ENCODE data around the gene AGT.

The AGT gene

GRCh38 chr1:230696722-230697437, 17.0 kb downstream of the AGT start:
- H3K4me1 ChIP-seq (ENCODE audit: insufficient read depth, low read length), result no peaks in the 10 kb centered on the region
- H3K9me3 ChIP-seq (ENCODE audit: control insufficient read depth, insufficient read depth, low read length), result no peaks in the 10 kb centered on the region
- H3K36me3 ChIP-seq (ENCODE audit: insufficient read depth, low read length), result no peaks in the 10 kb centered on the region
- no peak overlapping the region for H3K9ac ChIP-seq (ENCODE audit: low read depth, low read length)

GRCh38 chr1:230696218-230696617, 17.7 kb downstream of the AGT start:
- Histone ChIP-seq H3K9ac (ENCODE audit: low read depth, low read length) (no peak overlapping the region), H3K9me3 (ENCODE audit: control insufficient read depth, insufficient read depth, low read length) (no peaks in the 10 kb centered on the region), H3K4me1 (ENCODE audit: insufficient read depth, low read length) (no peaks in the 10 kb centered on the region), H3K36me3 (ENCODE audit: insufficient read depth, low read length) (no peaks in the 10 kb centered on the region)

GRCh38 chr1:230694991-230695390, 18.9 kb downstream of the AGT start:
- H3K4me1 ChIP-seq (ENCODE audit: insufficient read depth, low read length), result no peaks in the 10 kb centered on the region
- peaks cover 4% of the 10 kb centered on the region; the same call in 1 of the 2 replicates for H3K36me3 ChIP-seq (ENCODE audit: insufficient read depth, low read length)
- H3K9ac ChIP-seq (ENCODE audit: low read depth, low read length), result no peak overlapping the region
- no peaks in the 10 kb centered on the region for H3K9me3 ChIP-seq (ENCODE audit: control insufficient read depth, insufficient read depth, low read length)

GRCh38 chr1:230694464-230694863, 19.5 kb downstream of the AGT start:
- Histone ChIP-seq H3K4me1 (ENCODE audit: insufficient read depth, low read length) (no peaks in the 10 kb centered on the region), H3K36me3 (ENCODE audit: insufficient read depth, low read length) (peaks cover 9% of the 10 kb centered on the region; the same call in 1 of the 2 replicates), H3K9me3 (ENCODE audit: control insufficient read depth, insufficient read depth, low read length) (no peaks in the 10 kb centered on the region), H3K9ac (ENCODE audit: low read depth, low read length) (no peak overlapping the region)

- peaks cover 10% of the 10 kb centered on the region; the same call in 1 of the 2 replicates for H3K36me3 ChIP-seq (ENCODE audit: insufficient read depth, low read length)
- H3K4me1 ChIP-seq (ENCODE audit: insufficient read depth, low read length), result no peaks in the 10 kb centered on the region
- H3K9ac ChIP-seq (ENCODE audit: low read depth, low read length), result no peak overlapping the region
- no peaks in the 10 kb centered on the region for H3K9me3 ChIP-seq (ENCODE audit: control insufficient read depth, insufficient read depth, low read length)
Measured at GRCh38 chr1:230693777-230694176, 20.1 kb downstream of the AGT start.

GRCh38 chr1:230693221-230693620, 20.7 kb downstream of the AGT start:
- Histone ChIP-seq H3K36me3 (ENCODE audit: insufficient read depth, low read length) (peaks cover 13% of the 10 kb centered on the region), H3K9me3 (ENCODE audit: control insufficient read depth, insufficient read depth, low read length) (no peaks in the 10 kb centered on the region), H3K9ac (ENCODE audit: low read depth, low read length) (no peak overlapping the region), H3K4me1 (ENCODE audit: insufficient read depth, low read length) (no peaks in the 10 kb centered on the region)

GRCh38 chr1:230691615-230692014, 22.3 kb downstream of the AGT start:
- Histone ChIP-seq H3K9ac (ENCODE audit: low read depth, low read length) (no peak overlapping the region), H3K9me3 (ENCODE audit: control insufficient read depth, insufficient read depth, low read length) (no peaks in the 10 kb centered on the region), H3K36me3 (ENCODE audit: insufficient read depth, low read length) (peaks cover 14% of the 10 kb centered on the region)

GRCh38 chr1:230690101-230690500, 23.8 kb downstream of the AGT start:
- Histone ChIP-seq H3K36me3 (ENCODE audit: insufficient read depth, low read length) (peaks cover 19% of the 10 kb centered on the region), H3K9ac (ENCODE audit: low read depth, low read length) (no peak overlapping the region)

More at GRCh38 chr1:230691615-230692014, 22.3 kb downstream of the AGT start:
- H3K4me1 ChIP-seq (ENCODE audit: insufficient read depth, low read length), result no peaks in the 10 kb centered on the region

GRCh38 chr1:230686747-230687146, 27.2 kb downstream of the AGT start:
- peaks cover 28% of the 10 kb centered on the region for H3K36me3 ChIP-seq (ENCODE audit: insufficient read depth, low read length)
- H3K4me1 ChIP-seq (ENCODE audit: insufficient read depth, low read length), result no peaks in the 10 kb centered on the region
- no peaks in the 10 kb centered on the region for H3K9me3 ChIP-seq (ENCODE audit: control insufficient read depth, insufficient read depth, low read length)
- H3K9ac ChIP-seq (ENCODE audit: low read depth, low read length), result no peak overlapping the region

More at GRCh38 chr1:230690101-230690500, 23.8 kb downstream of the AGT start:
- no peaks in the 10 kb centered on the region for H3K4me1 ChIP-seq (ENCODE audit: insufficient read depth, low read length)
- H3K9me3 ChIP-seq (ENCODE audit: control insufficient read depth, insufficient read depth, low read length), result no peaks in the 10 kb centered on the region

GRCh38 chr1:230684998-230685397, 28.9 kb downstream of the AGT start:
- Histone ChIP-seq H3K36me3 (ENCODE audit: insufficient read depth, low read length) (peaks cover 24% of the 10 kb centered on the region), H3K9ac (ENCODE audit: low read depth, low read length) (no peak overlapping the region), H3K4me1 (ENCODE audit: insufficient read depth, low read length) (no peaks in the 10 kb centered on the region), H3K9me3 (ENCODE audit: control insufficient read depth, insufficient read depth, low read length) (no peaks in the 10 kb centered on the region)

- Histone ChIP-seq H3K36me3 (ENCODE audit: insufficient read depth, low read length) (peaks cover 18% of the 10 kb centered on the region), H3K9me3 (ENCODE audit: control insufficient read depth, insufficient read depth, low read length) (no peaks in the 10 kb centered on the region), H3K9ac (ENCODE audit: low read depth, low read length) (no peak overlapping the region), H3K4me1 (ENCODE audit: insufficient read depth, low read length) (no peaks in the 10 kb centered on the region)
Measured at GRCh38 chr1:230684146-230684545, 29.8 kb downstream of the AGT start.

- Histone ChIP-seq H3K9me3 (ENCODE audit: control insufficient read depth, insufficient read depth, low read length) (no peaks in the 10 kb centered on the region), H3K9ac (ENCODE audit: low read depth, low read length) (no peak overlapping the region), H3K4me1 (ENCODE audit: insufficient read depth, low read length) (no peaks in the 10 kb centered on the region), H3K36me3 (ENCODE audit: insufficient read depth, low read length) (peaks cover 14% of the 10 kb centered on the region)
Measured at GRCh38 chr1:230682882-230683610, 30.9 kb downstream of the AGT start.

GRCh38 chr1:230682274-230682673, 31.6 kb downstream of the AGT start:
- no peak overlapping the region for H3K9ac ChIP-seq (ENCODE audit: low read depth, low read length)
- no peaks in the 10 kb centered on the region for H3K9me3 ChIP-seq (ENCODE audit: control insufficient read depth, insufficient read depth, low read length)
- H3K36me3 ChIP-seq (ENCODE audit: insufficient read depth, low read length), result peaks cover 14% of the 10 kb centered on the region
- no peaks in the 10 kb centered on the region for H3K4me1 ChIP-seq (ENCODE audit: insufficient read depth, low read length)

- H3K36me3 ChIP-seq (ENCODE audit: insufficient read depth, low read length), result peaks cover 14% of the 10 kb centered on the region
Measured at GRCh38 chr1:230681599-230681998, 32.3 kb downstream of the AGT start.

More at GRCh38 chr1:230681599-230681998, 32.3 kb downstream of the AGT start:
- Histone ChIP-seq H3K9ac (ENCODE audit: low read depth, low read length) (no peak overlapping the region), H3K9me3 (ENCODE audit: control insufficient read depth, insufficient read depth, low read length) (no peaks in the 10 kb centered on the region), H3K4me1 (ENCODE audit: insufficient read depth, low read length) (no peaks in the 10 kb centered on the region)

All from ES-I3 (cell line).